DMS53 treated with DMSO at 0.1 percent for 48 hours (cell line): ENCODE measurements around the gene CLVS2.

Experiments used
- DNase-seq: peaks from one replicate; lab custom pipeline; 2025; ENCODE audit not compliant: unreplicated experiment; lab: John Stamatoyannopoulos, UW

CLVS2 gene, protein sequence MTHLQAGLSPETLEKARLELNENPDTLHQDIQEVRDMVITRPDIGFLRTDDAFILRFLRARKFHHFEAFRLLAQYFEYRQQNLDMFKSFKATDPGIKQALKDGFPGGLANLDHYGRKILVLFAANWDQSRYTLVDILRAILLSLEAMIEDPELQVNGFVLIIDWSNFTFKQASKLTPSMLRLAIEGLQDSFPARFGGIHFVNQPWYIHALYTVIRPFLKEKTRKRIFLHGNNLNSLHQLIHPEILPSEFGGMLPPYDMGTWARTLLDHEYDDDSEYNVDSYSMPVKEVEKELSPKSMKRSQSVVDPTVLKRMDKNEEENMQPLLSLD

DNA sequence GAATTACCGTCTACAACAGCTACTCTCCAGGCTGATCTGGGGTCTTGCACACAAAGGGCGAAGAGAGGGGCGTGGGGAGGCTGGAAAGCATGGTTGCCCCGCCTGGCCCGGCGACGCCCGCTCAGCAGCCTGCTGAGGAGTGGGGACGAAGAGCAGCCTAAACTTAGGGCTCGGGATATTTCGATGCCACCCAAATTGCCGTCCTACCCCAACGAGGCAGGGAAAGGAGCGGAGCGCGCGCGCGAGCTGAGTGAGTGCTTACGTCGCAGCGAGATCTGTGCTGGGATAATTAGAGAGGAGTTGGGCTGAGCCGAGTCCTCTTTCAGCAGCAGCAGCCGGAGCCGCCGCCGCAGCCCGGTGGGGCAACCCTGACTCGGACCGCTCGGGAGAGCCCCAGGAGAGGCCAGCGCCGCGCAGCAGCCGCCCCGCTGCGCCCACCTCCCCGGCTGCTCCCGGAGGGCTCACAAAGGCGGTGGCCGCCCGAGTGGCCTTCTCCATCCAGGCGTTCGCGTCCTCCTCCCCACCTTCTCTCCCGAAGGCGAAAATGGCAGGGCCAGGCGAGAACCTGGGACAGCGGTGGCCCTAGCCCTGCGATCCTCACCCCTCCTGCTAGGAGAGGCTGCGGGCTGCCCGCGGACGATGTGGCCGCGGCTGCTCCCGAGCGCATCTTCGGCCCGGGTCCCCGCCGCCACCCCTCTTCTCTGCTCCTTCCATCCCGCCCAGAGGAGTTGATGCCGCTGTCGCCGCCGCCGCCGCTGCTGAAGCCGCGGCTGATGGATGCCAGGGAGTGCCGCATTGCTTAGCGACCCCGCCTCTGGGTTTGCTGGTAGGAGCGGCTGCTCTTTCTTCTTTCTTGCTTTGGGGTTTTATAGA, at the start of gene CLVS2:
CLVS2 (plus strand) TSS at position 315 of the 873 bp plus-strand sequence. CDS start 1,543 bp downstream, outside the sequence.
- peak; percentile 7 for DNase-seq

DNA sequence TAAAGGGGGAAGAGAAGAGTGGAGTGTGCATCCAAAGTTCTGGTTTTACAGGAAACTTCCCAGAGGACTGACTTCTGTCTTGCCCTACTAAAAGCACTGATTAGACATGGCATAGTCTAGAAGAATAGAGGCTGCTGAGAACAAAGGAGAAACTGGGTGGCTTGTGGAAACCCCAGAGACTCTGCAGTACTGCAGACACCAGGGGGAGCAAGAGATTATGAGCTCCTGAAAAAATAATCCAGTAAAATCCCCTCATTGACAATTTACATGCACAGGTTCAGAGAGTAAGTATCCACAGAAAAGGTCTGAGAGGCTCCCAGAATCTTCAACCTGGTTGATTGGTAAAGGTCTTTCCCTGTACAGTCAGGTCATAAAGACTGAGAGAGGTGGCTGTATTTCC, 48.7 kb upstream of the CLVS2 start:
- DNase-seq: peak; percentile 20

- no peak for DNase-seq
These were observed 42.3 kb upstream of the CLVS2 start for GRCh38 chr6:122953766-122954165.

- no peak for DNase-seq
These were observed 39.7 kb upstream of the CLVS2 start for GRCh38 chr6:122956376-122956775.

- DNase-seq: no peak
These were observed 33.9 kb upstream of the CLVS2 start for GRCh38 chr6:122962000-122962624.

DNA sequence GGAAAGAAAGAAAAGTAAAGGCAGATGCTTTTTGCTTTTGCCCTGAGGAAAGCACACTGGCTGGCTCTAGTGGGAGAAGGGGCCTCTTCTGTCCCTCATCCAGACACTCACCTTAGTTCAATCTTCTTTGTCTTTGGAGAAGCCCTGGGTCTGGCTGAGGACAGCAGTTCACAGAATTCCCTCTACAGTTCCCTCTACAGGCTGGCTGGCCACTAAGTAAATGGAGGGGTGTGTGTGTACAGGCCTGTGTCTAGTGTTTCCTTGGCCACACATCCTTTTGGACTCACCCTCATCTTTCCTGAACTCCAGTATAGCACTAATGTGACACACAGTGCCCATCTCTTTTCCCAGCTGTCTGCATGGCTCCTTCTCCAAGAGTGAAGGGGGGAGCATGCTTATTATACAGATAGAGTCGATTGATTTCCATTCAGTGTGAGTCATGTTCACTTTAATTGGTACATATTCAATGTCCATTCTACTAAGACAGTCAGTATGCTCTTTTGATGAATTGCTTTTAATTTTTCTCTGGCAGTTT, 26.0 kb upstream of the CLVS2 start:
- no peak for DNase-seq

DNA sequence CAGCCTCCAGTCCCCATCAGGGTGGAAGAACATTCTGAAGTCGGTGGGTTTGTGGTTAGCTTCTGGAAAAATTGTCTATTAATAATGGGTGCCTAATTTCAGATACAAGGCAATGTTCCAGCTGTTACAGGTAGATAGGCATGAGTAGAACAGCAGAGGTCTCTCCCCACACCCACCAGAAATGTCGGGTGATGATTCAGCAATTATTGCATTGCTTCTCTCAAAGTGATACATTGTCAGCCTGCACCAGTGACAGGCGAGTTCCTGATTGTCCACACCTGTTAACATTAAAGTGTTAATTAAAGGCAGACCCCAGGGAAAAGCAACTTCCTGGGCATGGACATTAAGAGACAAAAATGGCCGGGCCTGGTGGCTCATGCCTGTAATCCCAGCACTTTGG, 18.9 kb upstream of the CLVS2 start:
- DNase-seq: no peak

- DNase-seq: no peak
These were observed 11.6 kb upstream of the CLVS2 start for GRCh38 chr6:122984393-122984792.

DNA sequence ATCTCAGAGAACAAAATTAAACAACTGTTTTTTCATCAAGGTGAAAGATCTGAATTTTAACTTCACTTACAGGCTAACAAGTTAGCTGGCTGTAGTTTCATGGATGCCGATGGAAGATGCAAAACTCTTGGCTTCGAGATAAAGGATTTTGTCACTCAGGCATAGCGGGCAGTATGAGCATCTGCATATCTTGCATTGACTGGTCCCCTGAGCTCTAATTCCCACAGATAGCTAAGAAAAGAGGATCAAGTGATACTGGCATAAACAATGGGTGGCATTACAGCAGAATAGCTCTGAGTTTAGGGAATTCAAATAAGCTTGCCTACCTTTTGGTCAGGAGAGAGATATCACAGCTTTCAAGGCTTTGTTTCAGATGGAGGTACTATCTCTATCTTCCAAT, 1.8 kb upstream of the CLVS2 start:
- no peak for DNase-seq

DNA sequence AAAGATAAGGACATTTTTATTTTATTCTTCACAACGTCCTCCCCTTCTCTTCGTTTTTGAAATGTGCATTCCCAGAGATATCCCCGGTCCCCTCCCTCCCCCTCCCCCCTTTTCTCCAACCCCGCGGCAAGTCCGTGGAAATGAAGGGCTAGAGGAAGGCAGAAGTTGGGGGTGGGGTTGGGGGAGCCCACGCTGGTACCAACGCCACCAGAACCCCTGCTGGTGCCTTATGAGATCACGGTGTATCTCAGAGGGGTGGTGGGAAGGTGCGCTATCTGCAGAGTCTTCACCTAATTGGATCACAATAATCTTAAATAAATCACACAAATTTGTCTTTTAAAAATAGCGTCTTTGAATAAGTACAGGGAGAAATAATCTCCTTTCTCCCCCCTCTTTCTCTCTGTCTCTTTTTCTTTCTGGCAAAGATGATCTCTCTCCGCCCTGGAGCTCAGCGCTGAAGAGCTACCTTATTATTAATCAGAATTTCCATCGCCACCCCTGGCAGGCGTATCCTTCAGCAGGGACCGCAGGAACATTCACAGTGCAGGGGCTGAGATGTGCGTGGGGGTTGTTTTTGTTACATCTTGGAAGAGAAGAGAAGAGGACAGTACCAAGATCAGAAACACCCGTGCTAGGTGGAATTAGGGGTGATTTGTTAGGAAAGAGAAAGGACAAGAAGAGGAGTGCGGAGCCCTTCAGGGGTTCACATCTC, 915 bp downstream of the CLVS2 start:
- DNase-seq: no peak

DNA sequence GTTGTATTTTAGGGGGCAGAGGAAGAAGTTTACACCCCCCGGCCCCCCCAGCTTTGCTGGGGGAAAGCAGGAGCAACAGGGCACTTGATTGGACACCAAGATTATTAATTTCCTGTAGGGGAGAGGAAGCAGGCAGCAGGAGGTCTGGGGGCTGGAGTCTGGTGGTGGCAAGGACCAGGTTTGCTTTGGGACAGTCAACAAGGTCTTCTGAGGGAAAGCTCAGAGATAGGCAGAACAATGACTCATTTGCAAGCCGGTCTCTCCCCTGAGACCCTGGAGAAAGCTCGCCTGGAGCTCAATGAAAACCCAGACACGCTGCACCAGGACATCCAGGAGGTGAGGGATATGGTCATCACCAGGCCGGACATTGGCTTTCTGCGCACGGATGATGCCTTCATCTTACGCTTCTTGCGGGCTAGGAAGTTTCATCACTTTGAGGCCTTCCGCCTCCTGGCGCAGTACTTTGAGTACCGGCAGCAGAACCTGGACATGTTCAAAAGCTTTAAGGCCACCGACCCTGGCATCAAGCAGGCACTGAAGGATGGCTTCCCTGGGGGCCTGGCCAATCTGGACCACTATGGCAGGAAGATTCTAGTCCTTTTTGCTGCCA, 1.6 kb downstream of the CLVS2 start:
- DNase-seq: no peak

- DNase-seq: no peak
These were observed 2.5 kb downstream of the CLVS2 start for GRCh38 chr6:122998403-122998975.

DNA sequence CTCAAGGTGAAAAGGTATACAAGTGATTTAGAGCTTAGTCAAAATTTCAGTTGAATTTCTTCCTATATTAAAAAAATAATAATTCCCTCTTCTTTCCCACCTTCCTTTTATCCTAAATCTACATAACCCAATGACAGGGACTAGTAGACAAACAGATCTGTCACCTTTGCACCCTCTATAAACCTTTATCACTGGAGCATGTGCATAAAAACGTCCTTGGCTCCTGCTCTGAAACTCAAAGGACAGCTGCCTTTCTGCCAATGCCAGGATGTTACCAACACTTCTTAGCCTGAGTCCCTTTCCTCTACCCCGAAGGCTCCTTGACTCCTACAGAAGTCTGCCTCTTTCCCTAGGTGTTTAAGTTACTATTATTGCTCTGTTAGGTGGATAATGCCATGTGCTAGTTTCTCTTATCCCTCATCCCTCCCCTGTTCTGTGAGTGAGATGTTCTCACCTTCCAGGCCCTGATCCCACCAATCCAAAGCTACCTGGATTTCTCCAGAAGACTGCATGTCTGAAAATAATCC, 4.3 kb downstream of the CLVS2 start:
- no peak for DNase-seq

GRCh38 chr6:123001540-123001939, 5.5 kb downstream of the CLVS2 start:
- no peak for DNase-seq

DNA sequence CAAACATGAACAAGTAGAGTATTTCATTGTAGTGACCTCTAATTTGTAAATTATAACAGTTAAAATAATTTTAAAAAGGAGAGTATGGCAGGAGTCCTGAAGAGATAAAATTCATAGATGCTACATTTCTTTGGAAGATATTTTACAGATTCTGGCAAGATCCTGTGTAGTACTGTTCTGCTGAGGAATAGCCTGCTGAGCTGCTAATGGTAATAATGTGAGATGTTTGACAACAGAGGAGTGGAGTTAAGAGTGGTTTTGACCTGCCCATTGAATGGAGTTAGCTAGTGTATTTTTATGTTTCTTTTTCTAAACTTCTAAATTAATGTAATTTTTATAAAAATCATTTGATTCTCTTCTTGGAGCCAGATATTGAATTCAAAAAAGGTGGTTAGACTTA, 11.8 kb downstream of the CLVS2 start:
- DNase-seq: no peak

GRCh38 chr6:123009059-123009458, 13.0 kb downstream of the CLVS2 start:
- DNase-seq: no peak

GRCh38 chr6:123014835-123015234, 18.8 kb downstream of the CLVS2 start:
- DNase-seq: no peak

DNA sequence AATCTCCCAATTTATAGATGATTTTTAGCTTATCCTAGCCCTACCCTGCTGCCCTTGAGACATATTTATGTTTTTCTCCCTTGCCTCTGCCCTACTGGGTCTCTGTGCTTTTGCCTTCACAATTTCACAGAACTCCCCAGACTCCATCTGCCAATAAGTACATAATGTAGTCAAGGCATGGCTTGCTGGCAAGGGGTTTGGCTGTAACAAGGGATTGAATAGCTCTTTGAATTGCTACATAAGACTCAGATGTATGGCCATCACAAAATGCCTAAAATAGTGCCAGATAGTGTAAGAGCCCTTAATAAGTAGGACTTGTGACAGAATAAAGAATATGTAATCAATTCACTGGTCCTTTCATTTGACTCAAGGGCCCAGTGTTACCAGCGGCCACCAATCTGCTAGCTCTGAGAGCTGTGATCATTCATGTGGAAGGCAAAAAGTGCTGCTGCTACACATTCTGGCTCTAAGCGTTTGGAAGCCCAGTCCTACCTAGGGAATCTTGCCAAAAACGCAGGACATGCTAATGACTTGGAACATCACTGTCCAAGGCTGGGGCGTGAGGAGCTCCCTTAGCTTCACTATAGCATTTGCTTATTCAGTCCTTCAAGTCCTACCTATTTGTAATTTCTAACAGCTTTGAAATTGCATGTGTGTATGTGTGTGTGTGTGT, 20.5 kb downstream of the CLVS2 start:
- no peak for DNase-seq

- DNase-seq: no peak
These were observed 21.2 kb downstream of the CLVS2 start for GRCh38 chr6:123017104-123017682.
